Fibroblast of villous mesenchyme (primary cell): ENCODE data around the gene SLC7A6OS. TPM values are rescaled to one million over a fixed set of nuclear protein-coding genes. Genes with fewer than 3 reads are reported as not detected.

Experiments
- DNase-seq: peaks from one replicate; pipeline ENCODE4 v3.0.0-alpha.2; 2010; ENCODE audit warnings: low read depth
- H3K4me3 ChIP-seq: 2 replicates; pipeline ENCODE4 v1.5.1; 2011; ENCODE audit warnings: low read depth, mild to moderate bottlenecking, low read length
- CTCF ChIP-seq: IDR thresholded peaks from 2 replicates; pipeline ENCODE4 v1.5.1; 2012; ENCODE audit warnings: low read depth, mild to moderate bottlenecking, low read length; ENCODE audit not compliant: insufficient read depth
- total RNA-seq: library from RNA; depleted of rRNA; stranded (reverse); fragments of >200 nt; gene quantifications from 2 replicates; pipeline ENCODE4 v1.2.3, GENCODE V29; 2012

SLC7A6OS gene
- total RNA-seq, 1 donor, result 16.8 TPM

GRCh38 chr16:68300734-68301459, 9.8 kb downstream of the SLC7A6OS start:
- TF ChIP-seq CTCF, result no peak
- no peak for DNase-seq
- no peak overlapping the region for H3K4me3 ChIP-seq

- H3K4me3 ChIP-seq, result no peak overlapping the region
- no peak for TF ChIP-seq CTCF
- peak; percentile 23 for DNase-seq
These were observed 10.9 kb downstream of the SLC7A6OS start for GRCh38 chr16:68299571-68300453.

- TF ChIP-seq CTCF, result no peak
- no peak overlapping the region for H3K4me3 ChIP-seq
- DNase-seq, result peak; percentile 92
These were observed 11.7 kb downstream of the SLC7A6OS start for GRCh38 chr16:68298907-68299561.

GRCh38 chr16:68298312-68298711, 12.4 kb downstream of the SLC7A6OS start:
- no peak for TF ChIP-seq CTCF
- H3K4me3 ChIP-seq, result no peak overlapping the region
- no peak for DNase-seq

GRCh38 chr16:68297908-68298307, 12.8 kb downstream of the SLC7A6OS start:
- DNase-seq, result no peak
- no peak for TF ChIP-seq CTCF
- no peak overlapping the region for H3K4me3 ChIP-seq

- TF ChIP-seq CTCF, result no peak
- no peak for DNase-seq
- no peak overlapping the region for H3K4me3 ChIP-seq
These were observed 14.1 kb downstream of the SLC7A6OS start for GRCh38 chr16:68296693-68297092.
